Measurements from ENCODE around the gene POLR1F.

GRCh38 chr7:19705663-19706062, 3.2 kb downstream of the POLR1F start:
- TF ChIP-seq POLR2A (IDR thresholded peaks at IDR 0.05) = no peak
- no peak for TF ChIP-seq POLR2AphosphoS5 (IDR thresholded peaks at IDR 0.05; ENCODE audit: insufficient read depth in 1 of 2, low read depth in 1 of 2)
